HCT116 (cell line): ENCODE data around the gene ATP1B4.

Source experiments
- CEBPB ChIP-seq: IDR thresholded peaks from 2 replicates; pipeline ENCODE4 v1.6.1; 2012; ENCODE audit warnings: low read depth
- CTCF ChIP-seq, 3 experiments: fragments of 200-600 bp in 1 of 3; sonication (generic) in 1 of 3; IDR thresholded peaks in 2 of 3; conservative IDR thresholded peaks in 1 of 3; 2 replicates each; pipeline ENCODE4 v1.5.1; 2012 to 2017; ENCODE audit warnings: low read depth in 2 of 3, low read length in 2 of 3, antibody characterized with exemption in 1 of 3, borderline replicate concordance in 1 of 3, control low read depth in 1 of 3, mild to moderate bottlenecking in 1 of 3, mixed read lengths in 1 of 3, mixed run types in 1 of 3, moderate library complexity in 1 of 3; ENCODE audit not compliant: insufficient read depth in 1 of 3
- EGR1 ChIP-seq: IDR thresholded peaks from 2 replicates; pipeline ENCODE4 v1.6.1; 2012; ENCODE audit warnings: low read depth
- ELF1 ChIP-seq: IDR thresholded peaks from 2 replicates; pipeline ENCODE4 v1.6.1; 2012; ENCODE audit warnings: low read depth, borderline replicate concordance
- EZH2phosphoT487 ChIP-seq: fragments of 200-600 bp; IDR thresholded peaks from 2 replicates; pipeline ENCODE4 v1.6.1; 2018; ENCODE audit warnings: antibody characterized with exemption, borderline replicate concordance
- POLR2A ChIP-seq: IDR thresholded peaks from 2 replicates; pipeline ENCODE4 v1.7.0; 2011; ENCODE audit warnings: borderline replicate concordance; ENCODE audit not compliant: insufficient read depth, insufficient read length; ENCODE audit errors: extremely low read depth
- SIN3A ChIP-seq: IDR thresholded peaks from 2 replicates; pipeline ENCODE4 v1.6.1; 2012; ENCODE audit warnings: low read depth
- ZNF274 ChIP-seq: fragments of 200-500 bp; sonication (Bioruptor generic); IDR thresholded peaks from 2 replicates; pipeline ENCODE4 v1.6.1; 2014; ENCODE audit warnings: mild to moderate bottlenecking, low read depth, low read length, inconsistent platforms
- TF ChIP-seq, protein P1 (sequence below): IDR thresholded peaks from 2 replicates; pipeline ENCODE4 v1.6.1; 2012; ENCODE audit warnings: low read depth
- TF ChIP-seq, protein P2 (sequence below): IDR thresholded peaks from 2 replicates; pipeline ENCODE4 v1.6.1; 2012

- no peak for TF ChIP-seq POLR2A
- TF ChIP-seq CTCF (IDR thresholded peaks at IDR 0.05 in 2 of 3, conservative IDR thresholded peaks at IDR 0.05 in 1 of 3; ENCODE audit: borderline replicate concordance in 1 of 3, insufficient read depth in 1 of 3, low read depth in 2 of 3, low read length in 2 of 3) = no peak
- TF ChIP-seq, protein P1, sequence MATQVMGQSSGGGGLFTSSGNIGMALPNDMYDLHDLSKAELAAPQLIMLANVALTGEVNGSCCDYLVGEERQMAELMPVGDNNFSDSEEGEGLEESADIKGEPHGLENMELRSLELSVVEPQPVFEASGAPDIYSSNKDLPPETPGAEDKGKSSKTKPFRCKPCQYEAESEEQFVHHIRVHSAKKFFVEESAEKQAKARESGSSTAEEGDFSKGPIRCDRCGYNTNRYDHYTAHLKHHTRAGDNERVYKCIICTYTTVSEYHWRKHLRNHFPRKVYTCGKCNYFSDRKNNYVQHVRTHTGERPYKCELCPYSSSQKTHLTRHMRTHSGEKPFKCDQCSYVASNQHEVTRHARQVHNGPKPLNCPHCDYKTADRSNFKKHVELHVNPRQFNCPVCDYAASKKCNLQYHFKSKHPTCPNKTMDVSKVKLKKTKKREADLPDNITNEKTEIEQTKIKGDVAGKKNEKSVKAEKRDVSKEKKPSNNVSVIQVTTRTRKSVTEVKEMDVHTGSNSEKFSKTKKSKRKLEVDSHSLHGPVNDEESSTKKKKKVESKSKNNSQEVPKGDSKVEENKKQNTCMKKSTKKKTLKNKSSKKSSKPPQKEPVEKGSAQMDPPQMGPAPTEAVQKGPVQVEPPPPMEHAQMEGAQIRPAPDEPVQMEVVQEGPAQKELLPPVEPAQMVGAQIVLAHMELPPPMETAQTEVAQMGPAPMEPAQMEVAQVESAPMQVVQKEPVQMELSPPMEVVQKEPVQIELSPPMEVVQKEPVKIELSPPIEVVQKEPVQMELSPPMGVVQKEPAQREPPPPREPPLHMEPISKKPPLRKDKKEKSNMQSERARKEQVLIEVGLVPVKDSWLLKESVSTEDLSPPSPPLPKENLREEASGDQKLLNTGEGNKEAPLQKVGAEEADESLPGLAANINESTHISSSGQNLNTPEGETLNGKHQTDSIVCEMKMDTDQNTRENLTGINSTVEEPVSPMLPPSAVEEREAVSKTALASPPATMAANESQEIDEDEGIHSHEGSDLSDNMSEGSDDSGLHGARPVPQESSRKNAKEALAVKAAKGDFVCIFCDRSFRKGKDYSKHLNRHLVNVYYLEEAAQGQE = no peak
- no peak for TF ChIP-seq EZH2phosphoT487
- no peak for TF ChIP-seq CEBPB
- TF ChIP-seq SIN3A = no peak
- TF ChIP-seq ZNF274 = no peak
- TF ChIP-seq ELF1 = no peak
- TF ChIP-seq EGR1 = no peak
- TF ChIP-seq, protein P2, sequence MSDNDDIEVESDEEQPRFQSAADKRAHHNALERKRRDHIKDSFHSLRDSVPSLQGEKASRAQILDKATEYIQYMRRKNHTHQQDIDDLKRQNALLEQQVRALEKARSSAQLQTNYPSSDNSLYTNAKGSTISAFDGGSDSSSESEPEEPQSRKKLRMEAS = no peak
Measured at GRCh38 chrX:120372667-120373370, 10.9 kb downstream of the ATP1B4 start.
